Brain microvascular endothelial cell (primary cell): ENCODE measurements around the gene PRSS12.
"Not testable (repeated sequence)": the region's sequence is repeated elsewhere in the genome, so short reads cannot be mapped to it uniquely, and the experiment has no call there.

Experiments used
- DNase-seq: peaks from one replicate; pipeline ENCODE4 v3.0.0-alpha.2; 2020
- H3K27ac ChIP-seq: fragments of 250-450 bp; sonication (Bioruptor Pico); 2 replicates; pipeline ENCODE4 v1.5.1; 2020; ENCODE audit warnings: mild to moderate bottlenecking, moderate library complexity
- H3K27me3 ChIP-seq: fragments of 250-450 bp; sonication (Bioruptor Pico); replicated peaks from 2 replicates; pipeline ENCODE4 v1.5.1; 2020; ENCODE audit warnings: mild to moderate bottlenecking
- H3K36me3 ChIP-seq: fragments of 250-450 bp; sonication (Bioruptor Pico); replicated peaks from 2 replicates; pipeline ENCODE4 v1.5.1; 2020; ENCODE audit warnings: mild to moderate bottlenecking
- H3K4me3 ChIP-seq: 2 replicates; pipeline ENCODE4 v1.5.1; 2011; ENCODE audit warnings: low read depth, mild to moderate bottlenecking, control low read depth, low read length, moderate library complexity
- in situ Hi-C: cut with HindIII; loops from 2 replicates; pipeline ENCODE4 v1.10.0; 2017; ENCODE audit warnings: low sequenced_read_pairs, low pct_ligation_motif_present
- TF ChIP-seq, protein P1 (sequence below): IDR thresholded peaks from 2 replicates; pipeline ENCODE4 v1.5.1; 2011; ENCODE audit warnings: low read depth, mild to moderate bottlenecking, moderate library complexity, low read length, control low read depth, inconsistent platforms; ENCODE audit errors: missing control alignments

PRSS12 gene, protein sequence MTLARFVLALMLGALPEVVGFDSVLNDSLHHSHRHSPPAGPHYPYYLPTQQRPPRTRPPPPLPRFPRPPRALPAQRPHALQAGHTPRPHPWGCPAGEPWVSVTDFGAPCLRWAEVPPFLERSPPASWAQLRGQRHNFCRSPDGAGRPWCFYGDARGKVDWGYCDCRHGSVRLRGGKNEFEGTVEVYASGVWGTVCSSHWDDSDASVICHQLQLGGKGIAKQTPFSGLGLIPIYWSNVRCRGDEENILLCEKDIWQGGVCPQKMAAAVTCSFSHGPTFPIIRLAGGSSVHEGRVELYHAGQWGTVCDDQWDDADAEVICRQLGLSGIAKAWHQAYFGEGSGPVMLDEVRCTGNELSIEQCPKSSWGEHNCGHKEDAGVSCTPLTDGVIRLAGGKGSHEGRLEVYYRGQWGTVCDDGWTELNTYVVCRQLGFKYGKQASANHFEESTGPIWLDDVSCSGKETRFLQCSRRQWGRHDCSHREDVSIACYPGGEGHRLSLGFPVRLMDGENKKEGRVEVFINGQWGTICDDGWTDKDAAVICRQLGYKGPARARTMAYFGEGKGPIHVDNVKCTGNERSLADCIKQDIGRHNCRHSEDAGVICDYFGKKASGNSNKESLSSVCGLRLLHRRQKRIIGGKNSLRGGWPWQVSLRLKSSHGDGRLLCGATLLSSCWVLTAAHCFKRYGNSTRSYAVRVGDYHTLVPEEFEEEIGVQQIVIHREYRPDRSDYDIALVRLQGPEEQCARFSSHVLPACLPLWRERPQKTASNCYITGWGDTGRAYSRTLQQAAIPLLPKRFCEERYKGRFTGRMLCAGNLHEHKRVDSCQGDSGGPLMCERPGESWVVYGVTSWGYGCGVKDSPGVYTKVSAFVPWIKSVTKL

GRCh38 chr4:118352843-118353533, at the start of gene PRSS12:
Gene PRSS12, minus strand, starts transcription at chr4:118353003. Its CDS starts 283 bp downstream, at chr4:118352720.
- TF ChIP-seq, protein P1, sequence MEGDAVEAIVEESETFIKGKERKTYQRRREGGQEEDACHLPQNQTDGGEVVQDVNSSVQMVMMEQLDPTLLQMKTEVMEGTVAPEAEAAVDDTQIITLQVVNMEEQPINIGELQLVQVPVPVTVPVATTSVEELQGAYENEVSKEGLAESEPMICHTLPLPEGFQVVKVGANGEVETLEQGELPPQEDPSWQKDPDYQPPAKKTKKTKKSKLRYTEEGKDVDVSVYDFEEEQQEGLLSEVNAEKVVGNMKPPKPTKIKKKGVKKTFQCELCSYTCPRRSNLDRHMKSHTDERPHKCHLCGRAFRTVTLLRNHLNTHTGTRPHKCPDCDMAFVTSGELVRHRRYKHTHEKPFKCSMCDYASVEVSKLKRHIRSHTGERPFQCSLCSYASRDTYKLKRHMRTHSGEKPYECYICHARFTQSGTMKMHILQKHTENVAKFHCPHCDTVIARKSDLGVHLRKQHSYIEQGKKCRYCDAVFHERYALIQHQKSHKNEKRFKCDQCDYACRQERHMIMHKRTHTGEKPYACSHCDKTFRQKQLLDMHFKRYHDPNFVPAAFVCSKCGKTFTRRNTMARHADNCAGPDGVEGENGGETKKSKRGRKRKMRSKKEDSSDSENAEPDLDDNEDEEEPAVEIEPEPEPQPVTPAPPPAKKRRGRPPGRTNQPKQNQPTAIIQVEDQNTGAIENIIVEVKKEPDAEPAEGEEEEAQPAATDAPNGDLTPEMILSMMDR = peak; percentile 57
- in situ Hi-C loops = no loop called here
- Histone ChIP-seq H3K27ac (no peak within 1 kb of the TSS), H3K27me3 (no peaks in the 10 kb centered on the region), H3K4me3 (peak within 1 kb of the TSS; percentile 68), H3K36me3 (no peaks in the 10 kb centered on the region)
- DNase-seq = peak; percentile 43

GRCh38 chr4:118400356-118400755, 47.6 kb upstream of the PRSS12 start:
- DNase-seq = peak; percentile 6
- H3K4me3 ChIP-seq = no peak overlapping the region
- TF ChIP-seq, protein P1 = no peak
- H3K27me3 ChIP-seq = no peaks in the 10 kb centered on the region
- no peaks in the 10 kb centered on the region for H3K36me3 ChIP-seq
- in situ Hi-C loops = no loop called here
- H3K27ac ChIP-seq = no peak overlapping the region

- H3K4me3 ChIP-seq, H3K36me3 ChIP-seq, in situ Hi-C loops, H3K27ac ChIP-seq, H3K27me3 ChIP-seq: not testable (repeated sequence)
- peak; percentile 24 for DNase-seq
These were observed 47.1 kb upstream of the PRSS12 start for GRCh38 chr4:118399883-118400282.

DNA sequence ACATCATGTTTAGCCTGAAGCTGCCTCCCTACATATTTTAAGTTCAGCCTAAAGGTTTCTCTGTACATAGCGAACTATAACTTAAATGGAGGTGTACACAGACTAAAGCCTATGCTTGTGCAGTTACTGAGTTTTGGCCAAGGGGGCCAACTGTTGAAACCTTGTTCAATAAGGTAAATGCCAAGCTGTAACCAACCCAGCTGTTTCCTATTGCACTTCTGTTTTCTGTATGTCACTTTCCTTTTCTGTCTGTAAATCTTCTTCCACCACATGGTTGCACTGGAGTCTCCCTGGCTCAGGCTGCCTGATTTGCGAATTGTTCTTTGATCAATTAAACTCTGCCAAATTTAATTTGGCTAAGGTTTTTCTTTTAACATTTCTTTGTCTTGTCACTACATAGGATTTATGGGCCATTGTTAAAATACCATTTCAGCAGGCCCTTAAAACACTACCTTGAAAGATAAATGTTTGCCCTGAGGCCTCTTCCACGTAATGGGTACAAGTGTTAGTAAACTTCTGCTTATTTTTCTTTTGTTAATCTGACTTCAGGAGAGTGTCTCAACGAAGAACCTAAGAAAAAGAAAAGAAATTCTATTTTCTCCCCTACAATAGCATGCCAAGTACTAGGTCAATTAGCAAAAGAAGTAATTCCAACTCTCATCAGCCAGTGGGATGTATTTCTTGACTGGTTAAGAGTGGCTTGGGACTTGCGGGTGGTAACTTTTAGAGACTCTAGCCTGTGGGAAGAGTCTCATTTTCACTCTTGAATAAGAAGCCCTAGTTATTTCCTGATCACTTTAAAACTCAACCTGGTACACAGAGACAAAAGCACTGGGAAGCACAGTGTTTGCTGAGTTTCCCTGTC, 45.7 kb upstream of the PRSS12 start:
- in situ Hi-C loops = no loop called here
- H3K27ac ChIP-seq = no peak overlapping the region
- H3K27me3 ChIP-seq = no peaks in the 10 kb centered on the region
- no peak for DNase-seq
- TF ChIP-seq, protein P1 = no peak
- no peak overlapping the region for H3K4me3 ChIP-seq
- no peaks in the 10 kb centered on the region for H3K36me3 ChIP-seq

GRCh38 chr4:118397623-118397979, 44.8 kb upstream of the PRSS12 start:
- in situ Hi-C loops = no loop called here
- TF ChIP-seq, protein P1 = no peak
- Histone ChIP-seq H3K4me3 (no peak overlapping the region), H3K27ac (no peak overlapping the region), H3K27me3 (no peaks in the 10 kb centered on the region), H3K36me3 (no peaks in the 10 kb centered on the region)
- no peak for DNase-seq
